IPS DF 6.9 (cell line): Measurements from ENCODE around the gene STAB2.

Experiments used
- DNase-seq: peaks from one replicate; pipeline ENCODE4 v3.0.0-alpha.2; 2013; ENCODE audit warnings: low read depth, low spot score
- H3K27ac ChIP-seq: one replicate; pipeline ENCODE4 v1.5.1; 2013; ENCODE audit warnings: low read length, control low read depth
- H3K27me3 ChIP-seq: 2 replicates; pipeline ENCODE4 v1.6.1; 2013; ENCODE audit warnings: mild to moderate bottlenecking, low read length; ENCODE audit not compliant: control insufficient read depth, insufficient read depth
- H3K36me3 ChIP-seq: 2 replicates; pipeline ENCODE4 v1.6.1; 2013; ENCODE audit warnings: low read length; ENCODE audit not compliant: control insufficient read depth, insufficient read depth
- H3K4me1 ChIP-seq: 2 replicates; pipeline ENCODE4 v1.6.1; 2013; ENCODE audit warnings: low read length; ENCODE audit not compliant: control insufficient read depth, insufficient read depth
- H3K4me3 ChIP-seq: 2 replicates; pipeline ENCODE4 v1.5.1; 2013; ENCODE audit warnings: mild to moderate bottlenecking, low read length
- H3K9me3 ChIP-seq: 2 replicates; pipeline ENCODE4 v1.6.1; 2013; ENCODE audit warnings: low read length, inconsistent platforms; ENCODE audit not compliant: control insufficient read depth, insufficient read depth
- WGBS: extraction: QIAGEN DNeasy Blood & Tissue Kit; methylation state at CpG from one replicate; pipeline ENCODE4 v1.1.7; 2013; ENCODE audit warnings: mixed read lengths, missing lambda C conversion rate; ENCODE audit not compliant: insufficient read length, insufficient coverage; 5-methylcytosine and 5-hydroxymethylcytosine counted together

The STAB2 gene

DNA sequence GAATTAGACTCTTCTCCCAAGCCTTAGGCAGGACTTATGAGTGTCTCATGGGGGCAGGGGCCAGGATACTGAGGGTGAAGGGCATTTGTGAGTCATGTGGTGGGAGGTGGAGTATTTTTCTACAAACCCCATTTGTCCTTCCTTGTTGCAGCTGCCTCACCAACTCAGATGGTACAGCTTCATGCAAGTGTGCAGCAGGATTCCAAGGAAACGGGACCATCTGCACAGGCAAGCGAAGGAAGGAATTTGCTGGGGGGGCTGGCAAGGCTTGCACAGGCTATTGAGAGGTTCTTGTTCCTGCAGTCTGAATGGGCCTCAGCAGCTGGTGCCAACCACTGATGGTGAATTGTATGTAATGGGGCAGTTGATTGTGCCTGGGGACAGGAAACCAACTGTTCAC is 125.1 kb downstream of the STAB2 start:
- H3K9me3 ChIP-seq: no peaks in the 10 kb centered on the region
- no peak for DNase-seq
- H3K27ac ChIP-seq: no peak overlapping the region
- no CpG with 5 or more reads among the region's 2 CpGs for WGBS
- H3K36me3 ChIP-seq: no peaks in the 10 kb centered on the region
- no peak overlapping the region for H3K4me3 ChIP-seq
- H3K27me3 ChIP-seq: no peaks in the 10 kb centered on the region
- no peaks in the 10 kb centered on the region for H3K4me1 ChIP-seq

DNA sequence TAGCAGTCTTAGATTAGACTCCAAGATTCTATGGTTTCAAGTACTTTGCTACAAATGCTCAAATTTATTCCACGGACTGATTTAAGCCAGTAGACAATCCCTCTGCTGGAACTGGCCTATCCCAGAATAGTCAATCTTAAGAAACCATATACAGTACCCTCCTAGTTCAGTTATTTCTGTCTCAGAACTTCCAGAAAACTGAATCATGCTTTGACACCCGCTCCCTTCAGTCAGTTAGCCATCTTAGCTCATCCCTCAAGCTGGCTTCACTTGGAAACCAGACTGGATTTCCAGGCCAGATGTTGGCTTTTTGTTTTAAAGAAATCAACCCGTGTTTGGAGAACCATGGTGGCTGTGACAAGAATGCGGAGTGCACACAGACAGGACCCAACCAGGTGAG is 128.4 kb downstream of the STAB2 start:
- Histone ChIP-seq H3K9me3 (no peaks in the 10 kb centered on the region), H3K36me3 (no peaks in the 10 kb centered on the region), H3K27ac (no peak overlapping the region), H3K4me3 (no peak overlapping the region), H3K27me3 (no peaks in the 10 kb centered on the region), H3K4me1 (no peaks in the 10 kb centered on the region)
- no peak for DNase-seq
- no CpG with 5 or more reads among the region's 4 CpGs for WGBS

DNA sequence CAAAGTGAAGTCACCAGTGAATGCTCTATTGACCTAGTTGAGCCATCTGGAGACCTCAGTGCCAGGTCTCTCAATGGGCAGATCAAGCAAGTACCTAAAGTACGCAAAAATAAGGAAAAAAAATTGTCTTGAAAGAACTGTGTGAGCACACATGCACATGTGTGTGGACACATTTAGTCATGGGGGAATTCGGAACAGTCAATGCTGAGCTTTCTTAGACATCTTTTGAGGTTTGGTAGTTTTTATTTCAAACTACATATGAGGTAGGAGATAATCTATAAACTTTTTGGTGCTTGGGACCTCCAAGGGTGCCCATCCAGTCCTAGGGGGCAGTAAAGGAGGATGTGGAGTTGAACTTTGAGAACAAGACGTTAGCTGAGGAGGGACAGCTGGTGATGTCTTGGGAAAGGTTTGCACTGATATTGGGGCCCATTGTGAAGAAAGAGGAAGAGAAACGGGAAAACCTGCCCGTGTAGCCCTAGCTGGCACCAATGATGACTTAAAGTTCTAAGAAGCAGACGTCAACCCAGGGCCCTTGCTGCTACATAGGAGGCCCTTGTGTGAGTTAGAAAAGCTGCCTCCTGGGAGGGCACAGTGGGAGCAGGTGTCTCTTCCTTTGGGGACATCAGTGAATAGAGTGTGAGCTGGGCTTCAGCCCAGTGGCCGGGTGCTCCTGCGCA is 129.6 kb downstream of the STAB2 start:
- DNase-seq: no peak
- Histone ChIP-seq H3K27me3 (no peaks in the 10 kb centered on the region), H3K27ac (no peak overlapping the region), H3K9me3 (no peaks in the 10 kb centered on the region), H3K4me3 (no peak overlapping the region), H3K36me3 (no peaks in the 10 kb centered on the region), H3K4me1 (no peaks in the 10 kb centered on the region)
- no CpG with 5 or more reads among the region's 8 CpGs for WGBS

DNA sequence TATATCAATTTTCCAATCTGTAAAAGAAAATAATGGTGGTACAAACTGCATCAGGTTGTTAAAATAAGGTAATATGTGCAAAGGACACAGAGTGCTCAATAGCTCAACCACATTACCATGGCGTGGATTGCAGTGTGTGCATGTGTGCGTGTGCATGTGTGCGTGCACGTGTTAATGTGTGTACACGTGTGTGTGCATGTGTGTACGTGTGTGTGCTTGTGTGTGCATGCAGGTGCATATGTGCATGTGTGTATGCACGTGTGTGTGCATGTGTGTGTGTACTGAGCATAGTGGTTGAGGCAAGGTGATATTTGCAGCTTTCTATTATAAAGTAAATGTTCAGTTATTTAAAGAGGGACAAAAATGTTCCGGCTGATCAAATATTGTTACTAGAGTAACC is 138.3 kb downstream of the STAB2 start:
- Histone ChIP-seq H3K9me3 (no peaks in the 10 kb centered on the region), H3K36me3 (no peaks in the 10 kb centered on the region), H3K27me3 (no peaks in the 10 kb centered on the region), H3K27ac (no peak overlapping the region), H3K4me3 (no peak overlapping the region), H3K4me1 (no peaks in the 10 kb centered on the region)
- DNase-seq: no peak
- no CpG with 5 or more reads among the region's 8 CpGs for WGBS

DNA sequence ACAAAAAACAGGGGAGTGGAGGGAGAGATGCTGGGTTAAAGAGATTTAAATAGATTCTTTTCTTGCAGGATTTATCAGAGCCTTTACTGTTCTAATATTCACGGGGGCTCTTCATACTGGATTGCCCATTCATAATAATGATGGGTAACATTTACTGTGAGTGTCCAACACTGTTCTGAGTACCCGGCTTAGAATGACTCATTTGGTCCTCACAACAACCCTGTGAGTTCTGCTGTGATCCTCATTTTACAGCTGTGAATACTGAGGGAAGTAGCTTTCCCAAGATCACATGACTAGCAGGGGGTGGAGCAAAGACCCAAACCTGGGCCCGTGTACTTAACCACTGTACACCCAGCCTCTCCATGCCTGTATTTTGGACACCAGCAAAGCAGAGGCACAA is 140.6 kb downstream of the STAB2 start:
- no peak overlapping the region for H3K27ac ChIP-seq
- no peaks in the 10 kb centered on the region for H3K9me3 ChIP-seq
- DNase-seq: no peak
- no CpG with 5 or more reads among the region's 3 CpGs for WGBS
- no peak overlapping the region for H3K4me3 ChIP-seq
- H3K4me1 ChIP-seq: no peaks in the 10 kb centered on the region
- H3K27me3 ChIP-seq: no peaks in the 10 kb centered on the region
- H3K36me3 ChIP-seq: no peaks in the 10 kb centered on the region

DNA sequence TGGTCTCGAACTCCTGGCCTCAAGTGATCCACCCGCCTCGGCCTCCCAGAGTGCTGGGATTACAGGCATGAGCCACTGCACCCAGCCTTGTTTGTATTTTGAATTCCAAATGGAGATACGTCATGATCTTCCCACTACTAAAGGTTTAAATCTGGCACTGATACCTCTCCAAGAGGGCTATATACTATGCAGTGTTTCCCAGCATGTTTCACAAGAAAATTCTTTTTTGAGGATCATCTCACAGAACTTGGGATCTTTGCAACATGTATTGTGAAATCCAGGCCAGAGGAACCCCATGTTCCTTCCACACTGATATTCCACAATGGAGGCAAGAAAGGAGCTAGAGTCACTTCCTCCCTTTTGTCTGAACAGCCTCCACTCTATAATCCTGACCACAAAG is 141.2 kb downstream of the STAB2 start:
- Histone ChIP-seq H3K27me3 (no peaks in the 10 kb centered on the region), H3K4me1 (no peaks in the 10 kb centered on the region), H3K9me3 (no peaks in the 10 kb centered on the region), H3K4me3 (no peak overlapping the region), H3K27ac (no peak overlapping the region), H3K36me3 (no peaks in the 10 kb centered on the region)
- no CpG with 5 or more reads among the region's 4 CpGs for WGBS
- no peak for DNase-seq

DNA sequence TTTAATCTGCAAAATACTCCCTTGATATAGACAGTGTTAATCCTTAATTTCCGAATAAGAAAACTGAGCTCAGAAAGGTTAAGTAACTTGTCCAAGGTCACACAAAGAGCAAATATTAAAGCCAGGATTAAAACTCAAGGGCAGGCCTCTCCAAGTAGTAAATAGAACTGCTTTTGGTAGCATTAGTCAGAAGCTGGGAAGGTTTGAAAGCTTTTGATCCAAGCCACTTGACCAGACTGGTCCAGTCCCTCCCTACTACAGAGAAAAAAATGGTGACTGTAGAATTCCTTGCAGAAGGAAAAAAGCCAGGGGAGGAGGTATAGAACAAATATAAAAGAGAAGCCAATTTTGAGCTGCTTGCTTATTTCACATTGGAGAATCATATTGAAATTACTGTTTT is 142.4 kb downstream of the STAB2 start:
- H3K9me3 ChIP-seq: no peaks in the 10 kb centered on the region
- no peak overlapping the region for H3K4me3 ChIP-seq
- no peaks in the 10 kb centered on the region for H3K27me3 ChIP-seq
- no peaks in the 10 kb centered on the region for H3K36me3 ChIP-seq
- no peak for DNase-seq
- no peak overlapping the region for H3K27ac ChIP-seq
- no peaks in the 10 kb centered on the region for H3K4me1 ChIP-seq
- WGBS: no CpG with 5 or more reads among the region's 1 CpG

DNA sequence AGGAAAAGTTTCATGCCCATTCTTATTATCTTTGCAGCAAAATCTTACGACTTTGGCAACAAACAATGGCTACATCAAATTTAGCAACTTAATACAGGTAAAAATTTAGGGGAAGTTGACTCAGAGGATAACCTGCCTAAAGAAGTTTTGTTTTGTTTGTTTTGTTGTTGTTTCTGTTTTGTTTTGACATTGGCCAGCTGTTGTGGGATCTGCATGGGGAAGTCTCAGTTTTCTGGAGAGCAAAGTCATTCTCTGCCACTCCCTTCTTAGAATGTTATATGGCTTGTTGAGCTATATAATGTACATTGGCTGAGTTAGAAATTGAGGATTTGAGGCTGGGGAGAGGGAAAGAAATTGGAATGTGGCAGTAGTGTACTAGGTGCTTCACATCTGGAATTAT is 144.5 kb downstream of the STAB2 start:
- Histone ChIP-seq H3K27me3 (no peaks in the 10 kb centered on the region), H3K36me3 (no peaks in the 10 kb centered on the region), H3K4me1 (no peaks in the 10 kb centered on the region), H3K4me3 (no peak overlapping the region), H3K9me3 (no peaks in the 10 kb centered on the region), H3K27ac (no peak overlapping the region)
- no CpG with 5 or more reads among the region's 1 CpG for WGBS
- no peak for DNase-seq

DNA sequence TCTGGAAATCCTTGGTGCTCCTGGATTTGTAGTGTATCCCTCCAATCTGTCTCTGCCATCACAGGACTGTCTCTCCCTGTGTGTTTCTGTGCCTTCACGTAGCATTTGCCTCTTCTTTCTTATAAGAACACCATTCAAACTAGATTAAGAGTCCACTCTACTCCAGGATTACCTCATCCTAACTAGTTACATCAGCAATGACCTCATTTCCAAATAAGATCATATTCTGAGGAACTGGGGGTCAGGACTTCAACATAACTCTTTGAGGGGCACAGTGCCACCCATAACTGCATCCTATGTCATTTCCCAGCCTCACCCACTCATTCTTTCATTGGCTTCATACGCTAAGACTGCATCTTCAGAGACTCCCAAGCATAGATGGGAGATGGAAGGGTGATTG is 147.8 kb downstream of the STAB2 start:
- Histone ChIP-seq H3K27ac (no peak overlapping the region), H3K4me1 (no peaks in the 10 kb centered on the region), H3K27me3 (no peaks in the 10 kb centered on the region), H3K36me3 (no peaks in the 10 kb centered on the region), H3K4me3 (no peak overlapping the region), H3K9me3 (no peaks in the 10 kb centered on the region)
- no CpG with 5 or more reads among the region's 2 CpGs for WGBS
- no peak for DNase-seq

DNA sequence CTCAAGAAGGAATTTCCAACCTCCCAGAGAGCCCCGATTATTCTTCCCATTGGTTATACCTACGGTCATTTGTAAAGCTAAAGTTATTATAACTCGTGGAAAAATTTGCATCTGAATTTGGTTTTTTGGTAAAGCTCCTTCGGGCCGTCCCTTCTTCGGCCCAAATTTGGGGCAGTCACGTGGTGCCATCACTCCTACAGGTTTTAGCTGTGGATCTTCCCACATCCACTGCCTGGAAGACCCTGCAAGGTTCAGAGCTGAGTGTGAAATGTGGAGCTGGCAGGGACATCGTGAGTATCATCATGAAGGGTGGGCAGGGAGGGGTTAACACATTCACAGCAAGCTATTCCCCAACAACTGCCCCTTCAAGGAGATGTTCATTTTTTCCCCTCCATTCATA is 148.2 kb downstream of the STAB2 start:
- no peaks in the 10 kb centered on the region for H3K27me3 ChIP-seq
- no peak overlapping the region for H3K27ac ChIP-seq
- DNase-seq: no peak
- H3K4me3 ChIP-seq: no peak overlapping the region
- no peaks in the 10 kb centered on the region for H3K4me1 ChIP-seq
- H3K9me3 ChIP-seq: no peaks in the 10 kb centered on the region
- no CpG with 5 or more reads among the region's 8 CpGs for WGBS
- no peaks in the 10 kb centered on the region for H3K36me3 ChIP-seq

DNA sequence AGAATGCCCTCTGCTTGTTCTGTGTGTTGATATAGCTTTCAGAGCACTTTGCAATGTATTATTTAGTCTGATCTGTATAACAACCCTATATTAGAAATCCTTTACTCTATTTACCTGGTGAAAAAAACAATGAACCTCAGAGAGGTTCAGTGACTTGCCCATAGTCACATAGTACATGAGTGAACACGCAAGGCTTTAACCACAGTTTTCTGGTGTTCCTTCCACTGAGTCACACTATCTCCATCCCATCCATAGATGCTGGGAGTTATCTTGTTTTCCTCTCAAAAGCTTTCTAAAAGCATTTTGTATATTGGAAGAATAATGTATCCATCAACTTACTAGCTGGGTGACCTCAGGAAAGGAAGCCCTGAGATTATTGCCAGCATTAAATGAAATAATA is 149.5 kb downstream of the STAB2 start:
- Histone ChIP-seq H3K36me3 (no peaks in the 10 kb centered on the region), H3K9me3 (no peaks in the 10 kb centered on the region), H3K27me3 (no peaks in the 10 kb centered on the region), H3K4me3 (no peak overlapping the region), H3K27ac (no peak overlapping the region), H3K4me1 (no peaks in the 10 kb centered on the region)
- no peak for DNase-seq
- WGBS: no CpG with 5 or more reads among the region's 1 CpG
